ENCODE data around the gene RPS19.

The RPS19 gene

GRCh38 chr19:41890936-41891335 lies 30.9 kb downstream of the RPS19 start:
- TF ChIP-seq, protein P1, sequence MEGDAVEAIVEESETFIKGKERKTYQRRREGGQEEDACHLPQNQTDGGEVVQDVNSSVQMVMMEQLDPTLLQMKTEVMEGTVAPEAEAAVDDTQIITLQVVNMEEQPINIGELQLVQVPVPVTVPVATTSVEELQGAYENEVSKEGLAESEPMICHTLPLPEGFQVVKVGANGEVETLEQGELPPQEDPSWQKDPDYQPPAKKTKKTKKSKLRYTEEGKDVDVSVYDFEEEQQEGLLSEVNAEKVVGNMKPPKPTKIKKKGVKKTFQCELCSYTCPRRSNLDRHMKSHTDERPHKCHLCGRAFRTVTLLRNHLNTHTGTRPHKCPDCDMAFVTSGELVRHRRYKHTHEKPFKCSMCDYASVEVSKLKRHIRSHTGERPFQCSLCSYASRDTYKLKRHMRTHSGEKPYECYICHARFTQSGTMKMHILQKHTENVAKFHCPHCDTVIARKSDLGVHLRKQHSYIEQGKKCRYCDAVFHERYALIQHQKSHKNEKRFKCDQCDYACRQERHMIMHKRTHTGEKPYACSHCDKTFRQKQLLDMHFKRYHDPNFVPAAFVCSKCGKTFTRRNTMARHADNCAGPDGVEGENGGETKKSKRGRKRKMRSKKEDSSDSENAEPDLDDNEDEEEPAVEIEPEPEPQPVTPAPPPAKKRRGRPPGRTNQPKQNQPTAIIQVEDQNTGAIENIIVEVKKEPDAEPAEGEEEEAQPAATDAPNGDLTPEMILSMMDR (IDR thresholded peaks at IDR 0.05; ENCODE audit: low read depth, low read length, poor library complexity, severe bottlenecking), result no peak
- TF ChIP-seq EZH2phosphoT487 (IDR thresholded peaks at IDR 0.05; ENCODE audit: borderline replicate concordance, low read length), result no peak
- Histone ChIP-seq H3K9me3 (ENCODE audit: control insufficient read depth, insufficient read depth, low read length) (no peaks in the 10 kb centered on the region), H3K27ac (ENCODE audit: low read depth, low read length) (no peak overlapping the region), H3K4me3 (ENCODE audit: low read length) (no peak overlapping the region), H3K79me2 (ENCODE audit: control insufficient read depth, low read length) (peaks cover 52% of the 10 kb centered on the region), H3K4me2 (ENCODE audit: low read length) (no peak overlapping the region), H3K9me2 (replicated peaks; ENCODE audit: control insufficient read depth, low read length) (no peaks in the 10 kb centered on the region), H3K27me3 (ENCODE audit: control insufficient read depth, low read length) (no peaks in the 10 kb centered on the region), H3F3A (ENCODE audit: control insufficient read depth, insufficient read depth) (peaks cover 6% of the 10 kb centered on the region; the same call in 1 of the 2 replicates), H3K4me1 (ENCODE audit: control insufficient read depth, low read length) (peaks cover 52% of the 10 kb centered on the region), H4K20me1 (ENCODE audit: control insufficient read depth, insufficient read depth, low read depth, low read length) (no peaks in the 10 kb centered on the region), H3K36me3 (ENCODE audit: control insufficient read depth, low read length) (peaks cover 88% of the 10 kb centered on the region)

GRCh38 chr19:41892173-41892902 lies 32.3 kb downstream of the RPS19 start:
- Histone ChIP-seq H3K79me2 (ENCODE audit: control insufficient read depth, low read length) (peaks cover 40% of the 10 kb centered on the region), H3K9me3 (ENCODE audit: control insufficient read depth, insufficient read depth, low read length) (no peaks in the 10 kb centered on the region), H3K4me2 (ENCODE audit: low read length) (no peak overlapping the region), H3K9me2 (replicated peaks; ENCODE audit: control insufficient read depth, low read length) (no peaks in the 10 kb centered on the region), H3K4me3 (ENCODE audit: low read length) (no peak overlapping the region), H4K20me1 (ENCODE audit: control insufficient read depth, insufficient read depth, low read depth, low read length) (no peaks in the 10 kb centered on the region), H3F3A (ENCODE audit: control insufficient read depth, insufficient read depth) (peaks cover 2% of the 10 kb centered on the region; the same call in 1 of the 2 replicates), H3K36me3 (ENCODE audit: control insufficient read depth, low read length) (peaks cover 84% of the 10 kb centered on the region), H3K27me3 (ENCODE audit: control insufficient read depth, low read length) (no peaks in the 10 kb centered on the region), H3K27ac (ENCODE audit: low read depth, low read length) (no peak overlapping the region), H3K4me1 (ENCODE audit: control insufficient read depth, low read length) (peaks cover 45% of the 10 kb centered on the region)
- TF ChIP-seq, protein P1 (IDR thresholded peaks at IDR 0.05; ENCODE audit: low read depth, low read length, poor library complexity, severe bottlenecking), result no peak
- no peak for TF ChIP-seq EZH2phosphoT487 (IDR thresholded peaks at IDR 0.05; ENCODE audit: borderline replicate concordance, low read length)

DNA sequence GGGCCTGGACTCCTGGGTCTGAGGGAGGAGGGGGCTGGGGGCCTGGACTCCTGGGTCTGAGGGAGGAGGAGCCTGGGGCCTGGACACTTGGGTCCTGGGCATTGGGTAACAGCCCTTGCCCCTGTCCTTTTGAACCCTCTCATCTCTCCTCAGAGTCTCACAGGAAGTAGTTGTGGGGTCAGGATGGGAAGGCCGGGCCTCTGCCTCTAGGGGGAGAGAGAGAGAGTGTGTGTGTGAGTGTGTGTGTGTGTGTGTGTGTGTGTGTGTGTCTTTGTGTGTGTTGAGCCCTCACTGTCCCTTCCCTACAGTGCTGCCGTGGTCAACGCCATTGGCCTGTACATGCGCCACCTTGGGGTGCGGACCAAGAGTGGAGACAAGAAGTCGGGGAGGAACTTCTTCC lies 33.8 kb downstream of the RPS19 start:
- Histone ChIP-seq H3K4me1 (ENCODE audit: control insufficient read depth, low read length) (peaks cover 29% of the 10 kb centered on the region), H3F3A (ENCODE audit: control insufficient read depth, insufficient read depth) (0 out of 2 replicates have a peak, but pooled peaks cover 2% of the 10 kb centered on the region), H3K79me2 (ENCODE audit: control insufficient read depth, low read length) (peaks cover 25% of the 10 kb centered on the region), H3K27me3 (ENCODE audit: control insufficient read depth, low read length) (no peaks in the 10 kb centered on the region), H3K4me3 (ENCODE audit: low read length) (no peak overlapping the region), H3K9me3 (ENCODE audit: control insufficient read depth, insufficient read depth, low read length) (no peaks in the 10 kb centered on the region), H3K36me3 (ENCODE audit: control insufficient read depth, low read length) (peaks cover 84% of the 10 kb centered on the region), H3K9me2 (replicated peaks; ENCODE audit: control insufficient read depth, low read length) (no peaks in the 10 kb centered on the region), H3K4me2 (ENCODE audit: low read length) (no peak overlapping the region), H3K27ac (ENCODE audit: low read depth, low read length) (no peak overlapping the region), H4K20me1 (ENCODE audit: control insufficient read depth, insufficient read depth, low read depth, low read length) (no peaks in the 10 kb centered on the region)
- TF ChIP-seq, protein P1 (IDR thresholded peaks at IDR 0.05; ENCODE audit: low read depth, low read length, poor library complexity, severe bottlenecking), result peak; percentile 40
- TF ChIP-seq EZH2phosphoT487 (IDR thresholded peaks at IDR 0.05; ENCODE audit: borderline replicate concordance, low read length), result no peak

Data from DOHH2 (cell line).